GM12878 (cell line): Measurements from ENCODE around the gene ABR. TPM values are rescaled to one million over a fixed set of nuclear protein-coding genes. Genes with fewer than 3 reads are reported as not detected.

Experiments
- ATAC-seq: fragments of 200-7000 bp; cut with Tn5 transposase; 3 replicates; pipeline ENCODE4 v1.9.1; 2020; ENCODE audit warnings: mild to moderate bottlenecking, moderate library complexity
- BruUV-seq: library from RNA; stranded (reverse); fragments of 400-500 nt; replicated peaks from 2 replicates; lab custom pipeline; 2021; lab: Mats Ljungman, UMichigan
- CTCF ChIA-PET: fragments of 300-600 bp; sonication (Branson Sonifier 250); formaldehyde crosslinking; extraction: SDS; loops from one replicate; lab custom pipeline; 2021; ENCODE audit warnings: inconsistent platforms; lab: Yijun Ruan, JAX
- POLR2A ChIA-PET: fragments of 350-600 bp; formaldehyde crosslinking; extraction: SDS; loops from one replicate; lab custom pipeline; 2021; ENCODE audit warnings: inconsistent platforms; lab: Charles Lee
- RAD21 ChIA-PET: fragments of 300-600 bp; sonication (Branson Sonifier 250); formaldehyde crosslinking; loops from one replicate; lab custom pipeline; 2023; ENCODE audit warnings: antibody characterized with exemption; ENCODE audit not compliant: unreplicated experiment; lab: Charles Lee
- SMC1A ChIA-PET: fragments of 300-600 bp; sonication (Branson Sonifier 250); formaldehyde crosslinking; loops from one replicate; lab custom pipeline; 2023; ENCODE audit not compliant: unreplicated experiment, uncharacterized antibody; lab: Charles Lee
- DNase-seq: peaks from one replicate; pipeline ENCODE4 v3.0.0-alpha.2; 2011; ENCODE audit warnings: low read depth, low spot score
- FAIRE-seq: peaks from 3 replicates; lab custom pipeline; 2011; peaks lifted over from hg19 to GRCh38; lab: Jason Lieb, UNC
- H2AFZ ChIP-seq: 2 replicates; pipeline ENCODE4 v1.6.0; 2011; ENCODE audit warnings: low read depth, low read length, control low read depth; ENCODE audit not compliant: control insufficient read depth
- H3K27ac ChIP-seq: 2 replicates; pipeline ENCODE4 v1.5.1; 2011; ENCODE audit warnings: control low read depth; ENCODE audit not compliant: control insufficient read depth, insufficient read depth
- H3K27me3 ChIP-seq, 2 experiments: replicated peaks in 1 of 2; 2 replicates each; pipeline versions ENCODE4 v1.6.0 to v1.6.1; 2011; ENCODE audit warnings: low read length in 1 of 2; ENCODE audit not compliant: control insufficient read depth in 2 of 2, insufficient read depth in 2 of 2
- H3K36me3 ChIP-seq, 2 experiments: 2 replicates each; pipeline ENCODE4 v1.5.1; 2011; ENCODE audit warnings: low read length in 1 of 2; ENCODE audit not compliant: control insufficient read depth in 2 of 2, insufficient read depth in 2 of 2
- H3K4me1 ChIP-seq: 2 replicates; pipeline ENCODE4 v1.6.1; 2011; ENCODE audit warnings: mild to moderate bottlenecking, low read length, moderate library complexity, mixed read lengths; ENCODE audit not compliant: control insufficient read depth, insufficient read depth
- H3K4me2 ChIP-seq: 2 replicates; pipeline ENCODE4 v1.6.0; 2011; ENCODE audit warnings: control low read depth; ENCODE audit not compliant: control insufficient read depth, insufficient read depth
- H3K4me3 ChIP-seq: fragments of 200-600 bp; sonication (generic); 2 replicates; pipeline ENCODE4 v1.5.1; 2016
- H3K79me2 ChIP-seq: 2 replicates; pipeline ENCODE4 v1.6.0; 2011; ENCODE audit warnings: low read length; ENCODE audit not compliant: control insufficient read depth, insufficient read depth
- H3K9ac ChIP-seq: 2 replicates; pipeline ENCODE4 v1.8.0; 2011; ENCODE audit warnings: low read length, control low read depth, mixed read lengths; ENCODE audit not compliant: control insufficient read depth, insufficient read depth
- H3K9me3 ChIP-seq: replicated peaks from 3 replicates; pipeline ENCODE4 v1.5.1; 2011; ENCODE audit warnings: mild to moderate bottlenecking, low read length; ENCODE audit not compliant: control insufficient read depth, insufficient read depth
- H4K20me1 ChIP-seq: 2 replicates; pipeline ENCODE4 v1.6.0; 2011; ENCODE audit not compliant: control insufficient read depth, insufficient read depth
- CREB1 ChIP-seq: IDR thresholded peaks from 2 replicates; pipeline ENCODE4 v1.6.1; 2012; ENCODE audit warnings: low read depth, mild to moderate bottlenecking, inconsistent platforms
- EED ChIP-seq: sonication (generic); IDR thresholded peaks from 2 replicates; pipeline ENCODE4 v1.6.1; 2016; ENCODE audit warnings: antibody characterized with exemption, low read depth
- EGR1 ChIP-seq, 2 experiments: IDR thresholded peaks; 1 replicate in 1 of 2; 2 replicates in 1 of 2; pipeline ENCODE4 v1.6.1; 2011 to 2012; ENCODE audit warnings: low read depth in 2 of 2, low read length in 2 of 2, borderline replicate concordance in 1 of 2, mild to moderate bottlenecking in 1 of 2, moderate library complexity in 1 of 2
- EZH2 ChIP-seq: IDR thresholded peaks from 2 replicates; pipeline ENCODE4 v1.6.1; 2012; ENCODE audit warnings: low read depth, mild to moderate bottlenecking, control low read depth, inconsistent platforms, low read length, borderline replicate concordance; ENCODE audit not compliant: control insufficient read depth
- MAX ChIP-seq: IDR thresholded peaks from 2 replicates; pipeline ENCODE4 v1.6.1; 2012; ENCODE audit warnings: low read depth, low read length, improper control_type of control experiment
- MLLT1 ChIP-seq: fragments of 450-650 bp; IDR thresholded peaks from 2 replicates; pipeline ENCODE4 v1.6.1; 2016; ENCODE audit warnings: mild to moderate bottlenecking
- NFIC ChIP-seq: IDR thresholded peaks from 2 replicates; pipeline ENCODE4 v1.6.1; 2012; ENCODE audit warnings: low read depth, mild to moderate bottlenecking, inconsistent platforms, low read length, moderate library complexity
- NRF1 ChIP-seq: conservative IDR thresholded peaks from 2 replicates; pipeline ENCODE4 v1.6.1; 2011; ENCODE audit warnings: mild to moderate bottlenecking, low read depth, low read length, improper control_type of control experiment
- PAX5 ChIP-seq: IDR thresholded peaks from 2 replicates; pipeline ENCODE4 v1.6.1; 2011; ENCODE audit warnings: low read depth, low read length, borderline replicate concordance
- RUNX3 ChIP-seq: IDR thresholded peaks from 2 replicates; pipeline ENCODE4 v1.6.1; 2012; ENCODE audit warnings: low read length, inconsistent platforms
- ZBED1 ChIP-seq: IDR thresholded peaks from 2 replicates; pipeline ENCODE4 v1.6.1; 2016; ENCODE audit warnings: borderline replicate concordance
- WGBS: methylation state at CpG from one replicate; pipeline ENCODE4 v1.1.6; 2016; ENCODE audit warnings: low lambda C conversion rate; ENCODE audit not compliant: insufficient replicate concordance, insufficient coverage; ENCODE audit errors: missing lambda C conversion rate; 5-methylcytosine and 5-hydroxymethylcytosine counted together
- in situ Hi-C: fragments of 300-500 bp; cut with MboI; formaldehyde crosslinking; loops from 9 replicates; pipeline ENCODE4 v1.14.3; 2018; ENCODE audit warnings: mixed read lengths
- intact Hi-C: fragments of 100-400 bp; cut with micrococcal nuclease; formaldehyde crosslinking; loops from one replicate; pipeline ENCODE4 v1.14.2; 2022; ENCODE audit not compliant: unreplicated experiment
- polyA plus RNA-seq, 11 experiments: library from polyadenylated mRNA; depleted of rRNA in 4 of 11; unstranded in 6 of 11; stranded (reverse) in 5 of 11; fragments of >200 nt; fragmentation: Nextera tagmentation in 4 of 11; fragmentation: Illumina TruSeq in 1 of 11; extraction: Ambion mirVana in 4 of 11; extraction: Trizol in 1 of 11; gene quantifications; 1 replicate in 1 of 11; 2 replicates in 10 of 11; pipeline versions ENCODE4 v1.2.1 to v1.2.3, GENCODE V29; 2011 to 2016; ENCODE audit warnings: inconsistent platforms in 2 of 11, missing spikeins in 2 of 11, low read depth in 1 of 11
- total RNA-seq, 4 experiments: library from RNA; depleted of rRNA in 3 of 4; stranded (reverse); fragments of >200 nt in 3 of 4; fragmentation: Illumina TruSeq in 1 of 4; extraction: Trizol in 1 of 4; gene quantifications; 2 replicates each; pipeline versions ENCODE4 v1.2.1 to v1.2.3, GENCODE V29; 2013 to 2021
- TF ChIP-seq, protein P1 (sequence below): fragments of 450-650 bp; IDR thresholded peaks from 2 replicates; pipeline ENCODE4 v1.6.1; 2017; ENCODE audit warnings: mild to moderate bottlenecking, moderate library complexity

The ABR gene
- total and polyA plus RNA-seq, 10 of the 15 experiments (the other 5 are each of a cell fraction or from before 2014, with no cell fraction given), result 1.4 to 112 (median 30.0) TPM

DNA sequence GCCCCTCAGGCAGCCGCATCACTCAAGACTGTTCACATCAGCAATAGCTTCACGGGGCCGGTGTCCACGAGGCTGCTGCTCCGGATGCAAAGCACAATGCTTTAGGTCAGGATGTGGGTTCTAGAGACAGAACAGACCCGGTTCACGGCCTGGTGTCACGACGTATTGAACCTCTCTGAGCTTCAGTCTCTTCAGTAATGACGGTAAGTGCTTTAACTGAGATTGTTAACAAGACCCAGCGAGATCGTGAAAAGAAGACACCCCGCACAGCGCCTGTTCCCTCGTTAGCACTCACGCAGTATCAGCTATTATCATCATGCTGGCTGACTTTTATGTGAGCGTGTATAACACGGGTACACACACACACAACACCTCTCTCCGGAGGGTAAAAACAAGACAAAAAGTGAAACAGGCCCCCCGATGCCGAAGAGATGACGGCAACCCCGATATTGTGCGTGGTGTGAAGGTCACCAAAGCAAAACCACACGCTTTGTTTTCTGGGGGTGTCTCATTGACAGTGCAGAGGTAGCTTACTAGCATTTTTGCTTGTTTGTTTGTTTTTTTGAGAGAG lies 21.4 kb upstream of the ABR start:
- H3K4me1 ChIP-seq, result peaks cover 67% of the 10 kb centered on the region
- H3K27ac ChIP-seq, result peak overlapping the region; percentile 77
- no peak for TF ChIP-seq EGR1 (IDR thresholded peaks at IDR 0.05; ENCODE audit: borderline replicate concordance in 1 of 2, low read depth in 2 of 2, low read length in 2 of 2)
- TF ChIP-seq RUNX3, result peak; percentile 54; the same call in 1 of the 2 replicates
- no peak for TF ChIP-seq ZBED1
- TF ChIP-seq NRF1, result no peak
- TF ChIP-seq NFIC, result 0 out of 2 replicates have a peak, but pooled peaks have one; percentile 14
- 0 out of 2 replicates have a peak, but pooled peaks have one; percentile 51 for TF ChIP-seq PAX5
- TF ChIP-seq MAX, result peak; percentile 50; the same call in 1 of the 2 replicates
- TF ChIP-seq EZH2, result no peak
- TF ChIP-seq MLLT1, result peak; percentile 63; the same call in 1 of the 2 replicates
- TF ChIP-seq, protein P1, sequence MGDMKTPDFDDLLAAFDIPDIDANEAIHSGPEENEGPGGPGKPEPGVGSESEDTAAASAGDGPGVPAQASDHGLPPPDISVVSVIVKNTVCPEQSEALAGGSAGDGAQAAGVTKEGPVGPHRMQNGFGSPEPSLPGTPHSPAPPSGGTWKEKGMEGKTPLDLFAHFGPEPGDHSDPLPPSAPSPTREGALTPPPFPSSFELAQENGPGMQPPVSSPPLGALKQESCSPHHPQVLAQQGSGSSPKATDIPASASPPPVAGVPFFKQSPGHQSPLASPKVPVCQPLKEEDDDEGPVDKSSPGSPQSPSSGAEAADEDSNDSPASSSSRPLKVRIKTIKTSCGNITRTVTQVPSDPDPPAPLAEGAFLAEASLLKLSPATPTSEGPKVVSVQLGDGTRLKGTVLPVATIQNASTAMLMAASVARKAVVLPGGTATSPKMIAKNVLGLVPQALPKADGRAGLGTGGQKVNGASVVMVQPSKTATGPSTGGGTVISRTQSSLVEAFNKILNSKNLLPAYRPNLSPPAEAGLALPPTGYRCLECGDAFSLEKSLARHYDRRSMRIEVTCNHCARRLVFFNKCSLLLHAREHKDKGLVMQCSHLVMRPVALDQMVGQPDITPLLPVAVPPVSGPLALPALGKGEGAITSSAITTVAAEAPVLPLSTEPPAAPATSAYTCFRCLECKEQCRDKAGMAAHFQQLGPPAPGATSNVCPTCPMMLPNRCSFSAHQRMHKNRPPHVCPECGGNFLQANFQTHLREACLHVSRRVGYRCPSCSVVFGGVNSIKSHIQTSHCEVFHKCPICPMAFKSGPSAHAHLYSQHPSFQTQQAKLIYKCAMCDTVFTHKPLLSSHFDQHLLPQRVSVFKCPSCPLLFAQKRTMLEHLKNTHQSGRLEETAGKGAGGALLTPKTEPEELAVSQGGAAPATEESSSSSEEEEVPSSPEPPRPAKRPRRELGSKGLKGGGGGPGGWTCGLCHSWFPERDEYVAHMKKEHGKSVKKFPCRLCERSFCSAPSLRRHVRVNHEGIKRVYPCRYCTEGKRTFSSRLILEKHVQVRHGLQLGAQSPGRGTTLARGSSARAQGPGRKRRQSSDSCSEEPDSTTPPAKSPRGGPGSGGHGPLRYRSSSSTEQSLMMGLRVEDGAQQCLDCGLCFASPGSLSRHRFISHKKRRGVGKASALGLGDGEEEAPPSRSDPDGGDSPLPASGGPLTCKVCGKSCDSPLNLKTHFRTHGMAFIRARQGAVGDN, result peak; percentile 67
- no peak for TF ChIP-seq EED
- peak; percentile 54; the same call in 1 of the 2 replicates for TF ChIP-seq CREB1
- H3K27me3 ChIP-seq, result no peaks in the 10 kb centered on the region
- FAIRE-seq (no peak), DNase-seq (no peak), ATAC-seq (peak; percentile 8)
- H3K4me2 ChIP-seq, result peak overlapping the region; percentile 32
- H3K79me2 ChIP-seq, result peaks cover 40% of the 10 kb centered on the region
- intact Hi-C loops, result no loop called here
- TSS peak; percentile 26 for BruUV-seq
- no peaks in the 10 kb centered on the region; the same call in 1 of the 3 replicates for H3K9me3 ChIP-seq
- H4K20me1 ChIP-seq, result no peaks in the 10 kb centered on the region
- WGBS, result 9% methylated on average over 25 of the region's 25 CpGs
- no peak overlapping the region for H2AFZ ChIP-seq
- ChIA-PET SMC1A (interaction anchor here (1.2 to 3.9 kb wide), 5 partner anchors 9 to 28 kb away, joined by 5 to 23 read pairs (median 12); no protein-coding TSS in a partner anchor), RAD21 (interaction anchor here (1.3 to 5.4 kb wide), 4 partner anchors 12 to 28 kb away, joined by 4 to 50 read pairs (median 22); no protein-coding TSS in a partner anchor), CTCF (interaction anchor here (0.8 to 7.0 kb wide), 5 partner anchors 12 to 78 kb away, joined by 4 to 138 read pairs (median 6); no protein-coding TSS in a partner anchor), POLR2A (interaction anchor here (1.1 to 3.3 kb wide), 4 partner anchors 11 to 27 kb away, joined by 3 to 22 read pairs (median 6); no protein-coding TSS in a partner anchor)
- peak overlapping the region; percentile 38; the same call in 1 of the 2 replicates for H3K4me3 ChIP-seq
- in situ Hi-C loops, result no loop called here
- H3K9ac ChIP-seq, result peak overlapping the region; percentile 24; the same call in 1 of the 2 replicates
- H3K36me3 ChIP-seq, result peaks cover 0 to 3% of the 10 kb centered on the region in 2 experiments; a peak in 2 of 4 replicates
